ENCODE measurements around the gene GPR84.
A peak's percentile ranks its signal among the peaks of the same experiment; 100 is the strongest.

Gene GPR84

GRCh38 chr12:54363618-54364017 is 668 bp downstream of the GPR84 start:
- 92 to 94% methylated on average over 6 of the region's 6 CpGs for whole genome bisulfite sequencing, 2 experiments

DNA sequence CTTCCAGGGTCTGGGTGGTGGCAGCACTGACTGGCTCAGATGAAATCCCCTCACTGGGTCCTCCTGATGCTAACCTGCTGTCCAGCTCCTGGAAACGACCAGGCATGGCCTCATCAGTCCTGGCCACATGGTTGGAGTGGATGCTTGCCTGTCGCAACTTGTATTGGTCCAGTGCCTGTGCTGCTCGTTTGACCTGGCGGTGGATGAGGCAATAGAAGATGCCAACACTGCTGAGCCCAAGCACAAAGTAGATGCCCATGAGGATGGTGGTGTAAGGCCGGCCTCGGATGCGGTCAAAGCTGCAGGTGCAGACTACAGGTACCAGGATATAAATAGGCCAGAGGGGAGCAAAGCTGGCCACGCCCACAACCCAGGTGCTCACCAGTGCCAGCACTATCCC is 1.2 kb downstream of the GPR84 start:
- no peaks in the 10 kb centered on the region for H3K36me3 ChIP-seq (ENCODE audit: control insufficient read depth, insufficient read depth, low read length)
- no peak overlapping the region for H3K27ac ChIP-seq (ENCODE audit: insufficient read depth, low read depth, low read length, poor library complexity, severe bottlenecking)
- no peaks in the 10 kb centered on the region for H3K27me3 ChIP-seq (ENCODE audit: control insufficient read depth, insufficient read depth, low read length, poor library complexity, severe bottlenecking)
- no peak overlapping the region for H3K4me3 ChIP-seq (ENCODE audit: insufficient read depth, low read depth, low read length)
- H3K9me3 ChIP-seq (ENCODE audit: control insufficient read depth, low read length): no peaks in the 10 kb centered on the region
- H3K4me1 ChIP-seq (ENCODE audit: control insufficient read depth, insufficient read depth, low read length): peaks cover 24% of the 10 kb centered on the region
- 89 to 91% methylated on average over 8 of the region's 8 CpGs for WGBS, 2 experiments

More at GRCh38 chr12:54363618-54364017, 668 bp downstream of the GPR84 start:
- H3K9me3 ChIP-seq (ENCODE audit: control insufficient read depth, low read length): no peaks in the 10 kb centered on the region
- no peak overlapping the region for H3K4me3 ChIP-seq (ENCODE audit: insufficient read depth, low read depth, low read length)
- H3K27ac ChIP-seq (ENCODE audit: insufficient read depth, low read depth, low read length, poor library complexity, severe bottlenecking): no peak overlapping the region
- no peaks in the 10 kb centered on the region for H3K36me3 ChIP-seq (ENCODE audit: control insufficient read depth, insufficient read depth, low read length)
- no peaks in the 10 kb centered on the region for H3K27me3 ChIP-seq (ENCODE audit: control insufficient read depth, insufficient read depth, low read length, poor library complexity, severe bottlenecking)
- peaks cover 20% of the 10 kb centered on the region for H3K4me1 ChIP-seq (ENCODE audit: control insufficient read depth, insufficient read depth, low read length)

GRCh38 chr12:54360717-54361456 is 3.4 kb downstream of the GPR84 start:
- WGBS, 2 experiments: 59 to 60% methylated on average over 14 to 15 of the region's 16 CpGs
- no peaks in the 10 kb centered on the region for H3K36me3 ChIP-seq (ENCODE audit: control insufficient read depth, insufficient read depth, low read length)
- no peak overlapping the region for H3K27ac ChIP-seq (ENCODE audit: insufficient read depth, low read depth, low read length, poor library complexity, severe bottlenecking)
- no peaks in the 10 kb centered on the region for H3K27me3 ChIP-seq (ENCODE audit: control insufficient read depth, insufficient read depth, low read length, poor library complexity, severe bottlenecking)
- H3K4me1 ChIP-seq (ENCODE audit: control insufficient read depth, insufficient read depth, low read length): peaks cover 46% of the 10 kb centered on the region
- no peaks in the 10 kb centered on the region for H3K9me3 ChIP-seq (ENCODE audit: control insufficient read depth, low read length)
- H3K4me3 ChIP-seq (ENCODE audit: insufficient read depth, low read depth, low read length): no peak overlapping the region

DNA sequence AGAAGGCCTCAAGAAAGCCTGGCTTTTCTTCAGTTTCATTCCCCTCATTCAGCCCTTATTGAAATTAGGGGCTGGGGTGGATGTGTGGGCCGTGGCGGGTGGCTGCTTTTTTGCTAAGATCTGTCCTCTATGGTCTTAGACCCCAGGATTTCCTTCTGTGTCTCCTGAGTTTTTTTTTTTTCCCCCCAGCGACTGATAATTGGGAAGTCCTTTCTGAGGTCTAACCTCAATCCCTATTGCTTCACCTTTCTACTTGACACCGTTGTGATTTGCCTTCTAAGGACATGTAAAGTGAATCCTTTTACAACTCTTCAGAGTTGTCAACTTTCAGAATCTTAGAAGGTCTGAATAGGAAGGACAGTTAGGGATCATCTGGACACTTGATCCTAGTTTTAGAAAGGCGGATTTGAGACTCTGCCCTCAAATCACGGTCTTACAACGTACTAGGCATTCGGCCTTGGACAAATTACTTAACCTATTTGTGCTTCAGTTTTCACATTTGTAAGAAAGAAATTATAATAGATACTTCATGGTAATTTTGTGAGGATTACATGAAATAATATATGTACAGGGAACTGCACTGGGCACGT is 4.4 kb downstream of the GPR84 start:
- Histone ChIP-seq H3K4me1 (ENCODE audit: control insufficient read depth, insufficient read depth, low read length) (peaks cover 55% of the 10 kb centered on the region), H3K9me3 (ENCODE audit: control insufficient read depth, low read length) (no peaks in the 10 kb centered on the region), H3K27ac (ENCODE audit: insufficient read depth, low read depth, low read length, poor library complexity, severe bottlenecking) (peak overlapping the region; percentile 93), H3K4me3 (ENCODE audit: insufficient read depth, low read depth, low read length) (peak overlapping the region; percentile 17), H3K27me3 (ENCODE audit: control insufficient read depth, insufficient read depth, low read length, poor library complexity, severe bottlenecking) (no peaks in the 10 kb centered on the region), H3K36me3 (ENCODE audit: control insufficient read depth, insufficient read depth, low read length) (no peaks in the 10 kb centered on the region)
- WGBS, 2 experiments: 61 to 68% methylated on average over 9 of the region's 9 CpGs

GRCh38 chr12:54358945-54359761 is 5.1 kb downstream of the GPR84 start:
- no peaks in the 10 kb centered on the region for H3K27me3 ChIP-seq (ENCODE audit: control insufficient read depth, insufficient read depth, low read length, poor library complexity, severe bottlenecking)
- H3K27ac ChIP-seq (ENCODE audit: insufficient read depth, low read depth, low read length, poor library complexity, severe bottlenecking): peak overlapping the region; percentile 93
- no peaks in the 10 kb centered on the region for H3K36me3 ChIP-seq (ENCODE audit: control insufficient read depth, insufficient read depth, low read length)
- H3K4me3 ChIP-seq (ENCODE audit: insufficient read depth, low read depth, low read length): peak overlapping the region; percentile 40
- H3K4me1 ChIP-seq (ENCODE audit: control insufficient read depth, insufficient read depth, low read length): peaks cover 62% of the 10 kb centered on the region
- no peaks in the 10 kb centered on the region for H3K9me3 ChIP-seq (ENCODE audit: control insufficient read depth, low read length)
- 2% methylated on average over 38 to 40 of the region's 40 CpGs for WGBS, 2 experiments

GRCh38 chr12:54358191-54358944 is 5.9 kb downstream of the GPR84 start:
- WGBS, 2 experiments: 5 to 6% methylated on average over 15 of the region's 15 CpGs
- Histone ChIP-seq H3K36me3 (ENCODE audit: control insufficient read depth, insufficient read depth, low read length) (no peaks in the 10 kb centered on the region), H3K4me1 (ENCODE audit: control insufficient read depth, insufficient read depth, low read length) (peaks cover 70% of the 10 kb centered on the region), H3K27me3 (ENCODE audit: control insufficient read depth, insufficient read depth, low read length, poor library complexity, severe bottlenecking) (no peaks in the 10 kb centered on the region), H3K9me3 (ENCODE audit: control insufficient read depth, low read length) (no peaks in the 10 kb centered on the region), H3K27ac (ENCODE audit: insufficient read depth, low read depth, low read length, poor library complexity, severe bottlenecking) (peak overlapping the region; percentile 71), H3K4me3 (ENCODE audit: insufficient read depth, low read depth, low read length) (peak overlapping the region; percentile 40)

DNA sequence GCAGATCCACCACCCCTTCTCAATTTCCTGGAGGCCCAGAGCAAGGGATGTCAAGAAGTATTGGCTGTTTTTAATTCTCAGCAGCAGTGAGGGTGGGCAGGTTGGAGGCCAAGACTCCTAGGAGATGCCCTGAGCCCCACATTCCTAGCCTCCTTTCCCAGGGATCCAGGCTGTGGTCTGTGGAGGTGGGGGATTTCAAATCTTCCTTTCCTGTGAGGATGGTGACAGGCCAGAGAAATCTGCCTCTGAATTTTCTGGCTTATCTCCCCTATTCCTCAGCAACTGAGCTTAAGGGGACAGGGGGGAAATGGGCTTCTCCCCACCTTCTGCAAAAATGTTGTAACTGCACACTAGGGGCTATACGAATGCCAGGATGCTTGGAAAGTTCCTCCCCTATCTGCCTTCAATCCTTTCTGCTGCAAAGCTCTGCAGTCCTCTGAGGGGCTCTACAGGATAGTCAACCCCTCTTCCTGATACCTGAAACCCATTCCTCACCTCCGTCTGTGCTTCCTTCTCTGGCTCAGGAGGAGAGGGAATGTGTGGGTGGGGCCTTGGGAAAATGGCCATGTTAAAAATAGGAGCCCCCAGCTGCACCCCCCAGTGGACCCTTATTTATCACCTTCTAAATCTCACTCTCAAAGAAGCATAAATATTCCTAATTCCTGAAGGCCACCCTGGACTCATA is 6.6 kb downstream of the GPR84 start:
- H3K4me3 ChIP-seq (ENCODE audit: insufficient read depth, low read depth, low read length): peak overlapping the region; percentile 40
- 37 to 48% methylated on average over 1 to 2 of the region's 2 CpGs for WGBS, 2 experiments
- H3K27ac ChIP-seq (ENCODE audit: insufficient read depth, low read depth, low read length, poor library complexity, severe bottlenecking): peak overlapping the region; percentile 46
- H3K36me3 ChIP-seq (ENCODE audit: control insufficient read depth, insufficient read depth, low read length): no peaks in the 10 kb centered on the region
- H3K27me3 ChIP-seq (ENCODE audit: control insufficient read depth, insufficient read depth, low read length, poor library complexity, severe bottlenecking): no peaks in the 10 kb centered on the region
- H3K9me3 ChIP-seq (ENCODE audit: control insufficient read depth, low read length): no peaks in the 10 kb centered on the region
- H3K4me1 ChIP-seq (ENCODE audit: control insufficient read depth, insufficient read depth, low read length): peaks cover 77% of the 10 kb centered on the region

DNA sequence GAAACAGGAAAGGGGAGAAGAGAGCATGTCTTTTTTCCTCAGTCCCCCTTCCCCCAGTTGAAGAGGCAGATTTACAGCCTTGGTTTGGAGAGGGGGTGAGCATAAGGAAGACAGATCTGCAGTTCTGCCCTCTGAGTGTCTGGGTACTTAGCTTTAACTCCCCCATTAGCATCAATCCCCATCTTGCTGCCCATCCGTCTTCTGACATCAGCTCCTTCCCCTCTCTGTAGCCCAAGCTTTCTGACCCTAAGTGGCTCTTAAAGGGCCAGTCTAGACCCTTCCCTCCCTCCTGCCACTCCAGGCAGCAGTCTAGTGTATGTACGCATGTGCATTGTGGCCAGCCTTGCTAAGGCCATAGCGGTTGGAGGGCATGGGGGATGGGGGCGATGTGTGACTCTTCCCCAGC is 7.3 kb downstream of the GPR84 start:
- H3K36me3 ChIP-seq (ENCODE audit: control insufficient read depth, insufficient read depth, low read length): no peaks in the 10 kb centered on the region
- peak overlapping the region; percentile 39 for H3K27ac ChIP-seq (ENCODE audit: insufficient read depth, low read depth, low read length, poor library complexity, severe bottlenecking)
- no peaks in the 10 kb centered on the region for H3K27me3 ChIP-seq (ENCODE audit: control insufficient read depth, insufficient read depth, low read length, poor library complexity, severe bottlenecking)
- peaks cover 81% of the 10 kb centered on the region for H3K4me1 ChIP-seq (ENCODE audit: control insufficient read depth, insufficient read depth, low read length)
- H3K9me3 ChIP-seq (ENCODE audit: control insufficient read depth, low read length): no peaks in the 10 kb centered on the region
- WGBS, 2 experiments: 57 to 66% methylated on average over 4 of the region's 4 CpGs
- peak overlapping the region; percentile 40 for H3K4me3 ChIP-seq (ENCODE audit: insufficient read depth, low read depth, low read length)

- 81 to 90% methylated on average over 3 of the region's 3 CpGs for WGBS, 2 experiments
- Histone ChIP-seq H3K27ac (ENCODE audit: insufficient read depth, low read depth, low read length, poor library complexity, severe bottlenecking) (peak overlapping the region; percentile 92), H3K9me3 (ENCODE audit: control insufficient read depth, low read length) (no peaks in the 10 kb centered on the region), H3K4me3 (ENCODE audit: insufficient read depth, low read depth, low read length) (no peak overlapping the region), H3K27me3 (ENCODE audit: control insufficient read depth, insufficient read depth, low read length, poor library complexity, severe bottlenecking) (no peaks in the 10 kb centered on the region), H3K36me3 (ENCODE audit: control insufficient read depth, insufficient read depth, low read length) (no peaks in the 10 kb centered on the region), H3K4me1 (ENCODE audit: control insufficient read depth, insufficient read depth, low read length) (peaks cover 87% of the 10 kb centered on the region)
Measured at GRCh38 chr12:54356228-54356627, 8.1 kb downstream of the GPR84 start.
